ENCODE data around the gene CEBPE. TPM values are rescaled to one million over a fixed set of nuclear protein-coding genes. Genes with fewer than 3 reads are reported as not detected.

The CEBPE gene
- total RNA-seq, 1 donor from 2014 or later: not detected

DNA sequence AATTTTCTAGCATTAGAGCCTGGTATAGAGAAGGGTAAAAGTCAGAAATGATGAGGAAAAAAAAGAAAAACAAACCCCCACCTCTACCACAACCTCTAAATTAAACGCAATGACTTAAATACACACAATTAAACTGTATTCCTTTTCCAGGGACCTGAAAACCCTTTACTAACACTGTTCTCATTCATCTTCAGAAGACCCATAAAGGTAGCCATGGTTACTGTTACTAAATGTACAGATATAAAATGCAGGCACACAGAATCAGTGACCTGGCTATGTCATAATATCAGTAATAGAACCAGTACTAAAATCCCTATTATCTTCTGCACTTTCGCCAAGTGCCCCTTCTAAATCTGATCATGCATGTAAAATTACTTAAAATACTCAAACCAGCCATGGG is 25.5 kb downstream of the CEBPE start:
- intact Hi-C loops (cut with DNase I): no loop called here
- ATAC-seq (no peak), DNase-seq (ENCODE audit: missing footprints) (no peak)

DNA sequence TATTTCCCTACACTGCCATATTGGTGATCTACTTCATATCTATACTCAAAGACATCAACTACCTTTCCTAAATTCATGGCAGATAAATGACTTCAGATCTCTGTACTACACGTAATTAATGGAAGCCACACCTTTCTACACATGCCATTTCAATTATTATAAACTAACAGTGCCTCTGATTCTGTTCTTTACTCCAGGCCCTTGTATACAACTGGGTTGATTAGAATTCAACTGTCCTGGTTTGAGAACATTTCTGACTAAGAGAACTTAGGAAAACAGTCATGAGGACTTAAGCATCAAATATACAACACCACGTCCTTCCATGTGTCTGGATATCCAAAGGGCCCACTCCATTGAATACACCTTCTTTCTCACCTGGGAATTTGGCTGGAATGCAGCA is 26.0 kb downstream of the CEBPE start:
- ATAC-seq (no peak), DNase-seq (ENCODE audit: missing footprints) (no peak)
- intact Hi-C loops (cut with DNase I): no loop called here

DNA sequence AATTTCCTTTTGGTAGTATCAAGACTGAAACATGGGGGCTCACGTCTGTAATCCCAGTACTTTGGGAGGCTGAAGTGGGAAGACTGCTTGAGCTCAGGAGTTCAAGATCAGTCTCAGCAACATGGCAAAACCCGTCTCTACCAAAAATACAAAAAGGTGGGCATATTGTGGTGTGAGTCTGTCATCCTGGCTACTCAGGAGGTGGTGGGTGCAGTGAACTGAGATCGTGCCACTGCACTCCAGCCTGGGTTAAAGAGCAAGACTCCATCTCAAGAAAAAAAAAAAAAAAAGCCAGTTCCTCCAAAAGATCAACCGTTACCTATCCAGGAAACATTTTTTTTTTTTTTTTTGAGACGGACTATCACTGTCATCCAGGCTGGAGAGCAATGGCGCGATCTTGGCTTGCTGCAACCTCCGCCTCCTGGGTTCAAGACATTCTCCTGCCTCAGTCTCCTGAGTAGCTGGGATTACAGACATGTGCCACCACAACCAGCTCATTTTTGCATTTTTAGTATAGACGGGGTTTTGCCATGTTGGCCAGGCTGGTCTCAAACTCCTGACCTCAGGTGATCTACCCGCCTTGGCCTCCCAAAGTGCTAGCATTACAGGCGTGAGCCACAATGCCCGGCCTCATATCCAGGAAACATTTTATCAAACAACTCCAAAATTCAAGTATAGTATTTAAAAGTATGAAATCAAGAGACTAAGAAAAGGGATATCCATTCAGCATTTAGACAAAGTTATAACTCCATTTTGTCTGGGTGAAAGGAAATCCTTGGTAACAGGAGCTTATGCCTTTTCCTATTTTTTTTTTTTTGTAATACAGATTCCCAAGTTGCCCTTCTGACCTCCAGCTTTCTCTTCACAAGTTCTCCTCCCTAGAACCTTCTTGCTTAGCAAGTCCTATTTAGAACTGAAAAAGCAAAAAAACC is 27.5 kb downstream of the CEBPE start:
- intact Hi-C loops (cut with DNase I): no loop called here
- no peak for ATAC-seq

DNA sequence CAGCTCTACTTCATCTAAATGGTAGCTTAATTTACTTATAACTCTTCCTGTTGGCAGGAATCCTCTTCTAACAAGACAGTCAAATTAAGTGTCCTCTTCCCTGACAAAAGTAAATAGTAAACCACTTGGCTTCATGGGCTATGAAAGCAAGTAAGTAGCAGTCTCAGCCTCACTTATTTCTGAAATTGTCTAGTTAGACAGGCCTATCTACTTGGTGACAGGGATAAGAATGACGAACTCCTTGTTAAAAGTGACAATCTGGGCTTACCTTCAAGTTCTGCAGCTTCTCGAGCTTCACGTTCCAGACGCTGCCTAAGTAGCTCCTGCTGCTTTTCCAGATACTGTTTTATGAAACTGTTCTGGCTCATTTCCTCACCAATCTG is 28.8 kb downstream of the CEBPE start:
- DNase-seq (ENCODE audit: missing footprints) (no peak), ATAC-seq (no peak)
- intact Hi-C loops (cut with DNase I): no loop called here

More for the DNA sequence above, 27.5 kb downstream of the CEBPE start:
- DNase-seq (ENCODE audit: missing footprints): no peak

DNA sequence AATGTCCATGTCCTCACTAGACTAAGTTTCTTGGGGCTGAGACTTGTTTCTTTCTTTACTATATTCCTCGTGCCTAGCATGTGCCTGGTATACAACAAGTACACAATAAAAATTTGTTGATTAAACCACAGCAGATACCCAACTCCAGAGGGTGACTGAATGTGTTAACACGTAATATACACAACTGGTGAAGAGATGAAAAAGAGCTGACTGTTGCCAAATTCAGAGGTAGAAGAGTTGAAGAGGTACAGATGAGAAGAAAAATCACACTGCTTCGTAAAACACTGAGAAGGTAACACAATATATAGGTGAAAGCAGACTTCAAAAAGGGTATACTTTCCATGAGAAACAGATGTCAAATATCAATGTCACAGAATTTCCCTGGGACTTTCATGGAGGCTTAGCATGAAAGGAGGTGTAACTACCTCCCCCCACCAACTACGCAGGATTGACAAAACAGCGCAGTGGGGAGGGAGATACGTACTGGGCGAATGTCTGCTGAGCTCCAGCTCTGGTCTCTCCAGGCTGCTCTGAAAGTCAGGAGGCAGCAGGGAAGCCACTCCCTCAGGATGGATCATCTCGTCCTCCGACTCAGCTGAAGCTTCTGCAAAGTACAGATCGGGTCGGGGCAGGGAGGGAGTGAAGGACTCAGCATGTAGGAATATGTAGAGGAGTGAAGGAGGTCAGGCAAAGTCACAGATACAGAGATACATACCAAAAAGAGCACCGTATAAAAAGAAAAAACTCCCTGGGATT is 29.4 kb downstream of the CEBPE start:
- DNase-seq (ENCODE audit: missing footprints): no peak
- intact Hi-C loops (cut with DNase I): no loop called here
- ATAC-seq: no peak

DNA sequence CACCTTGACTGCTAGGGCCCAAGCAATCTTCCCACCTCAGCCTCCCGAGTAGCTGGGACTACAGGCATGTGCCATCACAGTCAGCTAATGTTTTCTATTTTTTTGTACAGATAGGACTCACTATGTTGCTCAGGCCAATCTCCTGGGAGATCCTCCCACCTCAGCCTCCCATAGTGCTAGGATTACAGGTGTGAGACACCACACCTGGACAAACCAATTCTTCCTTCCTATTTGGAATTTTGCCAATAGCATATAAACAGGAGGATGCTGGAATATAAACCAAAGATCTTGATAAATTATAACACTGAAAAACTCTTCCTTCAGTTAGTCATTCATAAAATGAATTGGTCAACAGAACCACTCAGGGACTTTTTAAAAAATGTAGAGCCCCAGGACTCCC is 32.5 kb downstream of the CEBPE start:
- DNase-seq (ENCODE audit: missing footprints) (no peak), ATAC-seq (no peak)
- intact Hi-C loops (cut with DNase I): no loop called here

DNA sequence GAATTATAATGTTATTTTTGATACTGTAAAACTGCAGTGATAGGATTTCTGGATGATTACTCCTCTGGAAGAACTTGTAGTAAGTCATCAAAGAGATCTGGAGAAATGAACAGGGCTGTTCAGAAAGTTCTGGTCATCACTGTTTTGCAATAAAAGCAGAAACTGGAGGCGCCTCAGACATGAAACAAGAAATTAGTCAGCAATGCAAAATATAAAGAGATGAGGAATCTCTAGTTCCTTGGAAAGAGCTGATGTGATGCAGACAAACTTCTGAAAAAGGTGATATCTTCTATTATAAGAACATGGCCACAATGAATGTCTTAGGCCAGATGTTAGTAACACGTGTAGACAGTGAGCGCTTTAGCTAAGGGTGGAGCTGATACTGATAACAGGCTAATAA is 33.6 kb downstream of the CEBPE start:
- intact Hi-C loops (cut with DNase I): no loop called here
- ATAC-seq (no peak), DNase-seq (ENCODE audit: missing footprints) (no peak)

DNA sequence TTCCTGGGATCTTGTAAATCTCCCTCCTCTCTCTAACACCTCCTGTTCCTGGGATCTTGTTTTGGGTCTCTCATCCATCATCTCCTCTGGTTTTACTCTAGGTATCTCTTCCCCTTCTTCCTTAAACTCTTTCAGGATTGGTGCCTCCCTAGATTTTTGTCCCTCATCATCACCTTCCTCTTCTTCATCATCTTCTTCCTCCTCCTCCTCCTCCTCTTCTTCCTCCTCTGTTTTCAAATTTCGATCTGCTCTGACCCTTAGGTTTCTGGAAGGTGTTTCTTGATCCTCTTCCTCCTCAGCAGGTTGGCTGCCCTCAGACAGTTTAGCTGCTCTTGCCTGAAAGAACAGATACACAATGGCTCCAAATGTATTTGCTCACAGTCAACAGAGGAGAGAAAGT is 38.6 kb downstream of the CEBPE start:
- no peak for DNase-seq (ENCODE audit: missing footprints)
- intact Hi-C loops (cut with DNase I): no loop called here
- ATAC-seq: no peak

DNA sequence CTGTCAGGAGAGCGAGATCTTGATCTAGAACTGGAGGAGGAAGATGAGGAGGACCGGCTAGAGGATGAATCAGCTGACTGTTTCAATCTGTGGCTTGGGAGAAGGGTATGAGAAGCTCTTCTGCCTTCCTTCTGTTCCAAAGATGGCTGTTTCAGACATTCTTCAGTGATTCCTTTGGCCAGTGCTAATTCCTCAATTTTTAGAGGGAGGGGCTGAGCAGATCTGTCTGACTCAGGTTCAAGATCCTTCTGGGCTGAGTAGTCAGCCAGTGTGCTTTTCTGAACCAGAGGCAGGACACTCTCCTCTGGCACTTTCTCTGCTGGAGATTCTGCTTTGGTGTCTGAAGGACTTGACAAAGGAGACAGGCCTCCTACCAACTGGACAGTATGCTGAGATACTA is 39.3 kb downstream of the CEBPE start:
- intact Hi-C loops (cut with DNase I): no loop called here
- ATAC-seq: no peak
- DNase-seq (ENCODE audit: missing footprints): no peak

DNA sequence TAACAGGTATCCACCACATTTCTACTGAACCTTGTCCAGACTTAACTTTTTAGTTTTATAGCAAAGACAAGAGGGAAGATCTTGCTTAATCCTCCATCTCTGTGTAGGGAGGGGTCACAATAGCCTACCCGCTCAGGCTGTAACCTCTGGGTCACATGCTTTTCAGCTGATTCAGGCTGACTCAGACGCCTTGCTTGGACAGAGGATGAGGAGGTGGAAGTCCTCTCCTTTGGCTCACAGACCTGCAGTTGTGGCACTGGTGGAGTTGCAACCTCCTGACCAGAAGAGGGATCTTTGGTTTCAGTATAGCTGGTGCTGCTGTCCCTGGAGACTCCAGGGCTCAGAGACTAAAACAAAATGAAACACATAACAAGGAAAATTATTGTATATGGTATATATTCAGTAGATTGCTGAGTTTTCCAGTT is 40.4 kb downstream of the CEBPE start:
- no peak for DNase-seq (ENCODE audit: missing footprints)
- peak; percentile 79 for ATAC-seq
- intact Hi-C loops (cut with DNase I): no loop called here

DNA sequence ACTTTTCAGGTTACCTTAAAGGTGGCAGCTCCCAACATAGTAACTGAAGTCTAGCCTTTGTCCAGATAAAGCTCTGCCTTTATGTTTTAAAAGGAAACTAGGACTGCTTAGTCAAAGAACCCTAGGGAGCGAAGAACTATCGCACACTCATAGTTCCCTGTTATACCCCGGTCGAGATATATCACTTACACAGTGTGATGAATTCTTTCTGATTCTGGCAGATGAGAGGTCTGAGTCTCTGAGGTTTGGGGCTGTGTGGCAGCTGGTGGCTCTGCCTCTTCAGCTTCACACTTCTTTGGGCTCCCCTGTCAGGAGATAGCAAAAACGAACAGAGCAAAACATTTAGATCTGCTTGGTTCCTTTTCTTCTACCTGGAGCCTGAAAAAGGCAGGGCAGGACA is 41.1 kb downstream of the CEBPE start:
- ATAC-seq (no peak), DNase-seq (ENCODE audit: missing footprints) (no peak)
- intact Hi-C loops (cut with DNase I): loop anchor here (2.0 kb wide), 1 partner anchor 17 kb away; the partner anchor contains the start of genes ACIN1 and C14orf119

DNA sequence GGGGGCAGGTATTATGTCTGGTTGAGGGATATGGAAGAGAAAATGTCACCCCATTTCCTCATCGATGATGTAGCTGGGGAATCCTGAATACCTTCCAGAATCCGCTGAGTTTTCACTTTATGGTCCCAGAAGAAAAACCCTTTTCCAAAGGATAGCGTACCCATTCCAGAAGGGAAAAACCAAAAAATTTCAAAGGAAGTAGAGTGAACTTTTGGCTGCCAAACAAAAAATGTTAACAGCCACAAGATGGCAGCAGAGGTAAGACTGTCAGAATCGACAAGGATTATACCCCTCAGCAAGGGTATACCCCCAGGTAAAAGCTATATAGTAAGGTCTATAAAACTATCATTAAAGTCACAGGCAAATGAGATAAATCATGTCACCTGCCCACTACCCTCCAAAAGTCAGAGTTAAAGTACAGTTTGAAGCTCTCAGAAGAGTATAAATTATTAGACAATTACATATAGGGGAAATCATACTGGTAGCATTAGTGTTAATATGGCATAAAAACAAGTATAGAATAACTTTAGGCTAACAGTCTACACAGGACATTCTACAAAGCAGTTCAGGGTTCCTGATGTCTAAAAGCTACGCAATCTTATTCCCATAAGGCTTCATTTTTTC is 42.2 kb downstream of the CEBPE start:
- DNase-seq (ENCODE audit: missing footprints): no peak
- no peak for ATAC-seq
- intact Hi-C loops (cut with DNase I): loop anchor here (2.0 kb wide), 1 partner anchor 18 kb away; the partner anchor contains the start of genes ACIN1 and C14orf119

DNA sequence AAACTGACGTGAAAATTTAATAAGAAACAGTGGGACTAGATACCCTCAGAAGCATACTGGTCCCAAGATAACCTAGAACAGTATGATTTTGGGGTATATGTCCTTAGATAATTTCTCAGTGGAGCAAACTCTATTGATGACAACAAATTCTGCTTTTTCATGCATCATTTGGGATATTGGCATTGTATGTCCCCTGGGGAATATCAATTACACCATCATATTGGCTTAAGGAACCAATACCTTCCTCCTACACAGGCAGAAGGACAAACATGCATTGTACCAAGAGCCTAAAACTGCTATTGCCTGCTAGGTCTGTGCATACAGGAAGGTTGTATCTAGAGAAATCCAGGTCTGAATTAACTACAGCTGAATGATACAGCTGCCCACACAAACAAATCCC is 44.1 kb downstream of the CEBPE start:
- DNase-seq (ENCODE audit: missing footprints) (no peak), ATAC-seq (no peak)
- intact Hi-C loops (cut with DNase I): no loop called here

DNA sequence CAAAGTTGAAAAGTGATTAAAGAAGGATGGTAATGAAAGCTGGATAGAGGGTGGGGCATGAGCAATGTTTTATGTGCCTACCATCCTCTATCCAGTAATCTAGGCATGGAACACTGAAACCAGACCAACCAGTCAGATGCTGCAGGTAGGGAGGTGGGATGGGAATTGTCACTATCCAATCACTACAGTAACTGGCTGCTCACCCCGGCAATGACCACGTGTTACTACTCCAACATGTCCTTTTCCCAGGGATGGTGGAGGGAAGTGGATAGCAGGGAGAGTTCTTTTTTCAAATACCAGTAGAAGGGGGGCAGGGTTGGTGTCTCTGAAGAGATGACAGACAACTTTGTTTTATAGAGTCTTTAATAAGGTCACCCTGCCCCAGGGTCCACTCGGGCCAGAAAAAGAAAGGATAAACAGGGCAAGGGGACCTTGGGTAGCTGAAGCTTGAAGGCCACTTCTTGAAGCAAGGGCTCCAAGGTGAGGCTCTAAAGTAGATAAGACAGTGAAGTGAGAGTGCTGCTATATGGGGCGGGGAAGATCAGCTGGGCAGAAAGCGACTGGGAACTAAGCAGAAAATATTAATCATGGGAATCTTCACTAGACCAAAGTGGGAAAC is 47.0 kb downstream of the CEBPE start:
- peak; percentile 23 for ATAC-seq
- intact Hi-C loops (cut with DNase I): no loop called here
- DNase-seq (ENCODE audit: missing footprints): no peak

DNA sequence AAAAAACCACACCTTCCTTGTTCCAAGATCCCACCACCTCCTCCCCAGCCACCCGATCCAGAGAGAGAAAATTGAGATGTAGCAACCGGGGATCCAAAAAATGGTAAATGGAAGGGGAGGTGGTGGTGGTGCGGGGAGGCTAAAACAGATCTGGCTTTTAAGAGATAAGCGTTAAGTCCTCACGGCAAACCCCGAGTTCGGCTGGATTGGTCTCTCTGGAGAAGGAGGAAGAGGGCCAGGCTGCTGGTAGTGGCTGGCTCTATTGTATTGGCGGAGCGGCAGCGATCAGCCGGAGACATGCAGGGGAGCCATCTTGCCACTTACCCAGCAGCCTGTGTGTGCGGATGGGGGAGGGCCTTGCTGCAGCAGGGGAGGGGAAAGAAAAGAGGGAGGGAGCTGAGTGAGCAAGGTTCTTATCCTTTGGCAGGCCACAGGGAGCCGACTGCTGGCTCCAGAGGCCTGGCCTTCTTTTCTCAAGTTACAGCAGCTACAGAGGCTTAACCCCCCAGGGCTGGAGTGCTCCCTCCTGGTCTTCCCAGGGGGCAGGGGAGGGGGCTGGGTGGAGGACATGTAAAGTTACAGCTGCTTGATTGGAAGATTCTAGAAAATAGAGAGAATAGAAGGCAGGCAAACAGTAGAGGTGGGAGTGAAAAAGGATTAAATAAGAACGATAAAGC is 47.7 kb downstream of the CEBPE start:
- peak; percentile 95 for ATAC-seq
- intact Hi-C loops (cut with DNase I): no loop called here
- peak; percentile 92 for DNase-seq (ENCODE audit: missing footprints)

DNA sequence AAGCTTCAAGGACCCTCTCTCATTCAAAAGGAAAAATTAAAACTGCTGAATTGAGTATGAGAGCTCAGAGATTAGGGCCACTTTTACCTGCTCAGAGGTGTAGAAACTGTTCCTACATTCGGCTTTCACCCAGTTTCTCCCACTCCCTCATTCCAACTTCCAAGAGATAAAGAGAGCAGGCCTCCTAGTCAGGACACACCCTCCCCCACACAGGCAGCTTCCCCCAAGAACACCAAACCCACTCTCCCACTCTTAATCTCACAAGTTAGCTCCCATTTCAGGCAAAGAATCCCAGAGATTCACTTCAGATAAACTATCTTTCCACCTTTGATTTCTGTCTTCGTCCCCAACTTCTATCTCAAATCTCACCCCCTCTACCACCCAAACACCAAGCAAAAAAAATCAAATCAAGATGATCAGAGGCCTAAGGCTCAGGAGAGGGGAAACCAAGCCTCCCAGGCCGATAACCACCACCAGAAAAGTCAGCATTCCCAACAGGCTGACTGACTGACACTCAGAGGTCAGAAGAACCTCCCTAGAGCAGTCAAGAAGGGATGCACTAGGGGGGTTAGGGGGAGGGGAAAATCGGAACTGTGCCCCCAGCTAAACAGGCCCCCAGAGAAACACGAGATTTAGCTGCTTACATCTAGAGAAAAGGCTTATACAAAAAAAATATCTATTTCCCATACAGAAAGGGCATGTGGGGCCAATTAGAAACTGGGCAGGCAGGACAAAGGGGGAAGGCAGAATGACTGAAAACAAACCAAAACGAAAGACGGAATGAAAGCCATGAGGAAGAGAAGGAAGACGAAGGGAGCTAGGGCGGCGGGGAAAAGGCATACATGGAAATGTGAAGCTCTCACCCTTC is 48.6 kb downstream of the CEBPE start:
- DNase-seq (ENCODE audit: missing footprints) (no peak), ATAC-seq (no peak)
- intact Hi-C loops (cut with DNase I): no loop called here

DNA sequence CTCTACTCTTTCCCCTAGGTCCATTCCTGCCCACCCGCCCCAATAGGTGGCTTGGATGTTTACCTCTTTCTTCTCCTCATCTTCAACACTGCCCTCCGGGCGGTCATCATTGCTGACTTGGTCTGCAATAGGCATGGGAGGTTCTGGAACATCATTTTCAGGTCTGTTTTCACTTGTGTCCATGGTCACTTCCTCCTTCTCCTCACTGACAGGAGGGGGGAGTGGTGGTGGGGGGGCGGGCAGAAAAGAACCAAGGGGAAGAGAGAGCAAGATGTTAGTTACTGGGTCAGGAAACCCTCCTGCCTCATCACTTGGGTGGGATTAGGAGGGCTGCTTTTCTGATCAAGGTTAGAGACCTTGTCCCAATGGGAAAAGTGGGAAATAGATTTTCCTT is 49.6 kb downstream of the CEBPE start:
- DNase-seq (ENCODE audit: missing footprints): no peak
- ATAC-seq: no peak
- intact Hi-C loops (cut with DNase I): no loop called here

Data from Right ventricle myocardium inferior (tissue), 1 donor.